HG02870 (cell line): ENCODE measurements around the gene NSMCE1.
"Not testable (repeated sequence)": the region's sequence is repeated elsewhere in the genome, so short reads cannot be mapped to it uniquely, and the experiment has no call there.

Experiments used
- ATAC-seq: cut with Tn5 transposase; IDR thresholded peaks from one replicate; pipeline ENCODE4 v1.9.1; 2021; ENCODE audit warnings: mild to moderate bottlenecking, moderate library complexity; ENCODE audit not compliant: unreplicated experiment

NSMCE1 gene

GRCh38 chr16:27272697-27273096, 4.1 kb upstream of the NSMCE1 start:
- not testable (repeated sequence) for ATAC-seq

DNA sequence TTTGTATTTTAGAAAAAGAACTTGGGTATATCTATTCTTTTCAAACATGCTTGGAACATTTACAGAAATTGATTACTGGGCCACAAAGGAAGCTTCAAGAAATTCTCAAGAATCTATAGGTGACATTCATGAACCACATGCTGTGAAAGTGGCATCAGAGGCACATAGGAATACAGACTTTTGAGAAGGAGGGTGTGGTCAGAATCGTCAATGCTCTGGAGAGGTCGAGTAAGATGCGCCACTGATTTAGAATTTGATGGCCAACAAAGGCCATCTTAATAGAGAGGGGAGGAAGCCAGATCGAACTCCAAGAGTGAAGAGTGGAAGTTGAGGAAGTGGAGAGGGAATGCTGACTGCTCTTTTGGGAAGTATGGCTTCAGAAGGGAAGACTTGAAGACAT, 3.5 kb upstream of the NSMCE1 start:
- ATAC-seq = no peak

DNA sequence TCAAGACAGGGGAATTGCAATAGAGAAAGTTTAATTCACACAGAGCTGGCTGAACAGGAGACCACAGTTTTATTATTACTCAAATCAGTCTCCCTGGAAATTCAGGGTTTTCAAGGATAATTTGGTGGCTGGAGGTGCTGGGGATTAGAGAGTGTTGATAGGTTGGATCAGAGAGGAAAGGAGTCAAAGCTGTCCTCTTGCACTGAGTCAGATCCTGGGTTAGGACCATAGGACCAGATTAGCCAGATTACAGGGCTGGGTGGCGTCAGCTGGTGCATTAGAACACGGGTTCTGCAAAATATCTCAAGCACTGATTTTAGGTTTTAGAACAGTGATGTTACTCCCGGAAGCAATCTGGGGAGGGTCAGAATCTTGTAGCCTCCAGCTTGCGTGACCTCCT, 1.8 kb upstream of the NSMCE1 start:
- no peak for ATAC-seq

DNA sequence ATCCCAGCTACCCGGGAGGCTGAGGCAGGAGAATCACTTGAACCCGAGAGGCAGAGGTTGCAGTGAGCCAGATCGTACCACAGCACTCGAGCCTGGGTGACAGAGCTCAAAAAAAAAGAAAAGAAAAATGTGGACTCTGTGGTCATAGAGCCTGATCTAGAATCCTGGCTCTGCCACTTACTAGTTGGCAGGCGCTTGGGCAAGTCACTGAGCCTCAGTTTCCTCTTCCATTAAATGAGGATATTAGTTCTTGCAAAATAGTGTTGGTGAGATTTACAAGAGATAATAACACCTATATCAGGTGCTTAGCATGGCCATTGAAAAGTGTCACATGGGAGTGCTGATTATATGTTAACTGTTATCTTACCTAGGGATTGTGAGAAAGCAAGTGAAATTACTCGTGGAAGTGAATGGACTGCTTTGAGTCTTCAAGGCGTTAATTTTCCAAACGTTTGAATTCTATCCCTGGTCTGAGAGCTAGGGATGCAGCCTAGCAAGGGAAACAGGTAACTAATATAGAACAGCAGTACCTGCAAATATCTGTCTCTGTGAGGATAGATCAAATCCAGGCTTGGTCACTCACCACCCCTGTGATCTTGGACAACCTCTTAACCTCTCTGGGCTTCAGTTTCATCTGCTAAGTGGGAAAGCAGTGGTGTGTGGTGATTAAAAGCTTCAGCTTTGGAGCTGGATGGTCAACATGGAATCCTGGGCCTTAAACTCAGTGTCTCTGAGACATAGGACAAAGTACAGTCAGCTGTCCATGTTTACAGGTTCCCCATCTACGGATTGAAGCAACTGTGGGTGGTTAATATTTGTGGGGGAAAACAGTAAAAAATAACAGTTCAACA, 953 bp upstream of the NSMCE1 start:
- no peak for ATAC-seq

DNA sequence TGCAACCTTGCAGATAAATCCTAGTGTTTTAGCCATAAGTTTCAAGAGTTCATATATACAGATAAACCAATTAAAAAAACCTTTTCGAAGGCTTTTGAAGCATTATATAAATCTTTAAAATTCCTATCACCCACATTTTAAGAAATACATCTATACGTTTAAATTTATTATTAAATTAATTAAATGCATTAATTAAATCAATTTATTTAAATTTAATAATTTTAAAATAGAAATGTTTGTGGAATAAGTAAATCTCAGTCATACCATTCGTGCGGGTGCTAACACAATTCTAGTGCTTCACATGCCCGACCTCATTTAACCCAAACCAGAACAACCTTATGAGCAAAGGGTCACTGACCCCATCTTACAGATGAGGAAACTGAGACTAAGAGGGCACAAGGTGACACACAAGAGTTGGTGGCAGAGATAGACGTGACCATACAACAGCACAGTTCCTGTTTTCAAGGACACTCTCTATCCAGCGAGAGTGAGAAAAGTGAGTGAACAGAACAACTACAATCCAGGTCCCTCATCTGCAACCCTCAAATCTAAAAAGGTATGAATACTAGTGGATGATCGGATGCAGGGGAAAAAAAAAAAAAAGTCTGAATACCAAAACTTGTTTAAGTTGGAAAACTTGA, 1.4 kb downstream of the NSMCE1 start:
- no peak for ATAC-seq

DNA sequence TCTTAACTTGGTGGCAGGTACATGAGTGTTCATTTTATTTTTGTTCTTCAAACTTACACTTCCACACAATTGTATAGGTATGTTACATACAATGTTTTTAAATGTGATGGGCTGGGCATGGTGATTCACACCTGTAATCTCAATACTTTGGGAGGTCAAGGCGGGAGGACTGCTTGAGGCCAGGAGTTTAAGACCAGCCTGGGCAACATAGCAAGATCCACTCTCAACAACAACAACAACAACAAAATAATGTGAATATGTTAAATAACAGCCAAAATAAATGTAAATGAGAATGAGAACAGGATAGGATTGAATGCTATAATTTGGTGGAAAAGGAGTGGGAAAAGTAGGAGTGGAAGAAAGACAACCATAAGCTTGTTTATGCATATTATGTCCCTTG, 2.6 kb downstream of the NSMCE1 start:
- ATAC-seq = no peak

DNA sequence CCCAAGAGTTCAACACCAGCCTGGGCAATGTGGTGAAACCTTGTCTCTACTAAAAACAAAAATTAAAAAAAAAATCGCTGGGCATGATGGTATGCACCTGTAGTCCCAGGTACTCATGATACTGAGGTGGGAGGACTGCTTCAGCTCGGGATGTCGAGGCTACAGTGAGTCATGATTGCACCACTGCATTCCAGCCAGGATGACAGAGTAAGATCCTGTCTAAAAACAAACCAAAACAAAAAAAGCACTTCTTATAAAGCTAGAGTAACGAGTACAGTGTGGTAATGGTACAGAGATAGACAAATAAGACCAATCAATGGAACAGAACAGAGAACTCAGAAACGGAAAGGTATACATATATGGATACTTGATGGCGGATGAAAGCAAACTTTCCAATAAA, 4.4 kb downstream of the NSMCE1 start:
- ATAC-seq = no peak

- not testable (repeated sequence) for ATAC-seq
Measured at GRCh38 chr16:27262904-27263423, 5.6 kb downstream of the NSMCE1 start.

DNA sequence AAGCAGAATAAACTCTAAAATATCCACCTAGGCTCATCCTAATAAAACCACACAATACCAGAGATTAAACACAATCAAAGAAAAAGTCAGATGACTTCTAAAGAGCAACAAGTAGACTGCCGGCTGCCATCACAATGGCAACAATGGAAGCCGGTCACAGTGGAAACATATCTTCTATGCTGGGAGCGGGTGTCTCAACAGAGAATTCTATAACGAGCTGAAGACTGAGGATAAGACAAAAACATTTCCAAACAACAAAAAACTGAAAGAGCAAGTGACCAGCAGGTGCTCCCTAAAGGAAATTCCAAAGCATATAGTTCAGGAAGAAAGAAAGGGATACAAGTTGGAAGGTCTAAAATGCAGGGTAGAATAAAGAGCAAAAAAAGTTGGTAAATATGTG, 8.9 kb downstream of the NSMCE1 start:
- ATAC-seq = no peak

DNA sequence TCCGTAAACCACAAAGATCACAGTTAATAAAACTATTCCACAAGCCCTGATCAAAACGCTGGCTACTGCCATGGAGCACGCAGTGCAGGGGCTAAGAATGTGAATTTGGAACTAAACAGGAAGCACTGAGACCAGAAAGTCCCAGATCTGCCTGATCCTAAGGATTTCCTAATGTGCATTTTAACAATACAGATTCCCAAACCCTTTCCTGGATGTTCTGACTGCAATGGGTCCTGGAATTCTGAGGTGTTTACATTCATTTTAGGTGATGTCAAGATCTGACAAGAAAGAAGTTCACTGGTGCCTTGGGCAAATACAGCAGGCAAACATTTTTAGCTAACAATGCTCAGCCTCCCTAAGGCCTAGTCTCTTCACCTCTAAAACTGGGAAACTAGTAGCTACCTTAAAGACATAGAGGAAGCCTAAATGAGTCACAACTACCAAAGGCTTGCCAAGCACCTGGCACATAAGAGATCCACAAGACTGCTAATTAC, 10.3 kb downstream of the NSMCE1 start:
- ATAC-seq = no peak

DNA sequence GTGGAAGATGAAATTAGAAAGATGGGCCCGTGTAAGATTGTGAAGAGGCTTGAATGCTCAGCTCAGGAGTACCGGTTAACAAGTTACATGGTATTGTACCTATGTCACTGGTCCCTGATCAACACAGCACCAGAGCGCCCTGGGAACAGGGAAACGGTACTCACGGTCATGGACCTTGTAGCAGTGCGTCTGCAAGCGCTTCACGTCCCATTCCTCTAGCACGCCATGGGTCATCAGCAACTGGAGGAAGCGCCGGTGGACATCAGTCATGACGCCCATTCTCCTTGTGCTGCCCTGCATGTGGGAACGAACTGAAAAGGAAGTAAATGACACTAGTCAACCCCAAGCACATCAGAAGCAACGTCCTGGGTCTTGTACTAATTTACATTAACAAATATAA, 11.3 kb downstream of the NSMCE1 start:
- ATAC-seq = no peak

- ATAC-seq = no peak
Measured at GRCh38 chr16:27256861-27257260, 11.7 kb downstream of the NSMCE1 start.

GRCh38 chr16:27254262-27254811, 14.2 kb downstream of the NSMCE1 start:
- ATAC-seq = peak; percentile 85

DNA sequence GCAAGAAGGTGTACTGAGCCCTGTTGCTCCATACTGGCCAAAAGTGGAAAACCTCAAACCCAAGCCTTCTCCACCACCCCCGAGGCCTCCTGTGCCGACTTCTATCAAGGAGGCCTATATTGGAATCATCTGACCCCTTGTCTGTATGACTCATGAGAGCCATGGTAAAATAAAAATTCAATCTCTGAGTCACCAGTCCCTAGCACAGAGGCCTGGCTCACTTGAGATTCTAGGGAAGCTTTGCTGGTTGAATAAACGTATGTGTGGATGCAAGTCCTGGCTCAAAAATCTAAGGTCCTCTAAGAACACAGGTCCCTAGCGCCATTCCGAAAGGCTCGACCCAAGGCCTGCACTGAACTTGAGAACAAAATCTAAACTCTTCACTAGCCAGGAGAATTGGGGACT, 15.0 kb downstream of the NSMCE1 start:
- no peak for ATAC-seq

GRCh38 chr16:27252206-27252585, 16.4 kb downstream of the NSMCE1 start:
- no peak for ATAC-seq

GRCh38 chr16:27251541-27252205, 16.9 kb downstream of the NSMCE1 start:
- ATAC-seq = no peak

- ATAC-seq = not testable (repeated sequence)
Measured at GRCh38 chr16:27248886-27249285, 19.7 kb downstream of the NSMCE1 start.

GRCh38 chr16:27248036-27248435, 20.5 kb downstream of the NSMCE1 start:
- no peak for ATAC-seq

DNA sequence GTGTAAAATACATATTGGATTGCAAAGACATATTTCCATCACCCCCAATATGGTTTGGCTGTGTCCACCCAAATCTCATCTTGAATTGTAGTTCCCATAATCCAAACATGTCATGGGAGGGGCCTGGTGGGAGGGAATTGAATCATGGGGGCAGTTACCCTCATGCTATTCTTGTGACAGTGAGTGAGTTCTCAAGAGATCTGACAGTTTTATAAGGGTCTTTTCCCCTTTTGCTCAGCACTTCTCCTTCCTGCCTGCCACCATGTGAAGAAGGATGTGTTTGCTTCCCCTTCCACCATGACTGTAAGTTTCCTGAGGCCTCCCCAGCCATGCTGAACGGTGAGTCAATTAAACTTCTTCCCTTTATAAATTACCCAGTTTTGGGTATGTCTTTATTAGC, 21.5 kb downstream of the NSMCE1 start:
- ATAC-seq = not testable (repeated sequence)

- ATAC-seq = no peak
Measured at GRCh38 chr16:27246439-27246838, 22.1 kb downstream of the NSMCE1 start.
